HG03460 (cell line): Measurements from ENCODE around the gene RALGAPA2.

Experiments
- ATAC-seq: cut with Tn5 transposase; IDR thresholded peaks from one replicate; pipeline ENCODE4 v1.9.1; 2021; ENCODE audit not compliant: unreplicated experiment

The RALGAPA2 gene

GRCh38 chr20:20687319-20687718 is 25.1 kb downstream of the RALGAPA2 start:
- ATAC-seq: no peak

GRCh38 chr20:20685635-20686034 is 26.8 kb downstream of the RALGAPA2 start:
- no peak for ATAC-seq

- no peak for ATAC-seq
These were observed 28.7 kb downstream of the RALGAPA2 start for GRCh38 chr20:20683481-20684321.

GRCh38 chr20:20683020-20683419 is 29.4 kb downstream of the RALGAPA2 start:
- no peak for ATAC-seq

DNA sequence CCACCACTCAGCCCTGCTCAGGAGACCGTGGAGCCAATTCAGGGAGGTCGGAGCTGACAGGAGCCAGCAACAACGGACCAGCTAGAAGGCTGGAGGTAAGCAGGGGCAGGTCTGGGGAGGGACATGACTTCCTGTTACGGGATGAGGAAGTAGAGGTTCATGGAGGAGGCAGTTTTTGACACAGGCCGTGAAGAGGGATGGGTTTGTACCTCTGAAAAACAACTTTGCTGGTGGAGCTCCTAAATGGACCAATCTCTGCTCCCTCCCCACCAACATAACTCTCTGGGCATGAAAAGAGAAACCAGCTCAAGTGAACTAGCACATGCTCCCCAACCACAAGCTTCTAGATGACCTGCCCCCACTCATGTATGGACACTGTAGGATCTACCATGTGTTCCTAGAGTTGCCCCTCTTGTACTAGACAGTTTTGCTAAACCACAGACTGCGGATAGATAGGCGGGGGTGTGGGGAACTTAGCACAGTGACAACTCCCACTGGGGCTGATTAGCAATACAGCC is 31.4 kb downstream of the RALGAPA2 start:
- ATAC-seq: no peak

GRCh38 chr20:20679316-20679715 is 33.1 kb downstream of the RALGAPA2 start:
- no peak for ATAC-seq

DNA sequence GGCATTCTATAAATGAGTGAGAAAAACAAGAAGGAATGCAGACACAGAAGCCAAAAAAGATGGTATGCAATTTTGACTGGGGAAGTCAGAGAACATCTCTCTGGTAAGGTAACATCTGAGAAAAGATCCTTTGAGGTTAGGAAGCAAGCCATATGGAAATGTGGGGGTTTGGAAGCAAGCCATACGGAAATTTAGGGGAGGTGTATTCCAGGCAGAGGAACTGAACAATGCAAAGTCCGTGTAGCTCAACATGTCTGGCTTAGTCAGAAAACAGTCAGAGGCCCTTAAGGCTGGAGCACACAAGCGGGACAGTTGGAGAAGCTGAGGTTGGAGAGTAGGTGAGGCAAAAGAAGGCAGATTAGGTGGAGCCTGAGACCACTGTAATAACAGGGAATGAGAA is 35.3 kb downstream of the RALGAPA2 start:
- no peak for ATAC-seq

DNA sequence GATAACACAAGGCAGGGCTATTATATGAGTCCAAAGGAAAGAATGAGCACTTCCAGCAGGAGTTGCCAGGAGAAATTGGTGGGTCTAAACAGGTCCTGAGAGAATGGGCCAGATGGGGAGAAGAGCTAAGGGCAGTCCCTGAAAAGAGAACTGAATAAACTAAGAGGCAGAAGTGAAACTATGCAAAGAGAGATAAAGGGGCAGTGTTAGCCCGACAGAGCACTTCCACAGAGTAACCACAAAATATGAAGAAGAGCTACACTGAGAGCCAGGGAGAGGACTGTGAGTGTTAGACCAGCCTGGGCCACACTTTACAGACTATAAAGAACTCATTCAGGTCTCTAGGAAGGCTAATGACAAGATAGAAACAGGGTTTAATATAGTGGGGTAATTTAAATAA is 43.8 kb downstream of the RALGAPA2 start:
- ATAC-seq: peak; percentile 98

DNA sequence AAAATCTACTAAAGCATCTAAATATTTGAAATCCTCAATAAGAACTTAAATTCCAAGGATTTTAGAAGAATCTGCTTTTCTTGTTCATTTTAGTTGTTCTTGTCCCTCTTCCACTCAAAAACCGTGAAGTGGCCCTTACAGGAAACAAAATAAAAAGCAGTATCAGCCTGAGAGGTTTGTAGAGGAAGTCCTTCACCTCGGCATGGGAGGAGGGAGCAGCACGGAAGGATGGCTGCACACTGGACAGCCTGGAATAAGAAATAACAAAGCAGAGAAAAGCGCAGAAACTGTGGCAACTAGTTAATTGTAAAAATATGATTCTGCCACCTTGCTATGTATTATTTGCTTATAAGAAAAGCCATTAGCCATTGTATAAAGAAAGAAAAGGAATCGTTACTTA is 46.1 kb downstream of the RALGAPA2 start:
- no peak for ATAC-seq

GRCh38 chr20:20665606-20666332 is 46.7 kb downstream of the RALGAPA2 start:
- ATAC-seq: no peak

- peak; percentile 46 for ATAC-seq
These were observed 47.5 kb downstream of the RALGAPA2 start for GRCh38 chr20:20664795-20665589.

- no peak for ATAC-seq
These were observed 48.6 kb downstream of the RALGAPA2 start for GRCh38 chr20:20663841-20664240.

DNA sequence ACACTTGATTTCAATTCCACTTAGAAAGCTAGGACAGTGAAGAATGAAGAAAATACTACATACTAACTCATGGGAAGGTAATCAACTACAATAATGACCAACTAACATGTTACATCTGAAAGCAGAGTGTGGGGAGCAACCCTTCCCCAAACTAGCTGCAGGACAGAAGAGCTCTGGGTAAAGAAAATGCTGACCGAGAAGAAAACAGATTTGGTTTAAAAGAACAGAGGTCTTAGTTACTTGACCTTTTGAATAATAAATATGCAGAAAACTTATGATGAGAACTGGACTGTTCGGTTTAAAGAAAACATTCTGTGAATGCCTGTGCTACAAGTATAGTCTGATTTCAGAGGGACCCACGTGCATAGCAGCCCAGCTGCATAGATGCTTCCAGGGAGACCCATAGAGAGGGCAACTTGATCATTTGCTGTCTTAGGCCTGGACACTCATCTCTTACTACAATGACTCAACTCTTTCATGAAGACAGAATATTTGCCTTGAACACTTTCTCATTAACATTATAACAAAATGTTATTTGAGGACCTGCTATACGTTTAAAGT is 53.5 kb downstream of the RALGAPA2 start:
- no peak for ATAC-seq

DNA sequence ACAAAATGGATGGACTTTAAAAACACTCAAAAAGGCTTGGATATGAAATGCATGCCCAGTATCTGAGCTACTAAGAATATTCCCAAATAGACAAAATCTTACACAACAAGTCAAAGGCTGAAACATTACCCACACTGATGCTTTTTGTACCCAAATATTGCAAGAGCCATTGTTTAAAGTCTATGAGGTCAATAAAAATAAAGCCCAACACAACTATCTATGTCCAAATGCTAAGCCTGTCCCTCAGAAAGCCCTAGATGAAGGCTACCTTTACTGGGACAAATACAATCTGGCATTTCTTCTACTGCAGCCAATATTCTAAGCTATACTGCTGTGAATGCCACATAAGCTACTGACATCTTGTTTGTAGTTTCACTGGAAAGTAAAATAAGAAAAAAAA is 54.3 kb downstream of the RALGAPA2 start:
- no peak for ATAC-seq

GRCh38 chr20:20657092-20657491 is 55.4 kb downstream of the RALGAPA2 start:
- ATAC-seq: no peak

DNA sequence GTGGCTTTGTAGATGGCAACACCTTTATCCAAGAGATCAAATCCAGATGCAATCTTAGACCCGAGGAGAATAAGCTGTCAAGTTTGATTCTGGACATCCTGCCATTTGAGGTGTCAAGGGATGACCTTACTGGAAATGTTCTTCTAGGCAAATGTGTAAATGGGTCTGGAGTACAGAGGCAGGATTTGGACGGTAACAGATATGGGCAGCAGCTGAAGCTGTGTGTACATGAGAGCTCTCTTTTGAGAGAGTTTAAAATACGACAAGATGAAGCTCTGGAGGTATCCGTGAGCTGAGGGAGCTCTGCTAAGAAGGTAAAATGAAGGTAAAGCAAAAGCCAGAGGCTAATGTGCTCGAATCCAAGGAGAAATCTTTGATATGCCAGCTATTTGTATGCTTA is 56.6 kb downstream of the RALGAPA2 start:
- no peak for ATAC-seq

DNA sequence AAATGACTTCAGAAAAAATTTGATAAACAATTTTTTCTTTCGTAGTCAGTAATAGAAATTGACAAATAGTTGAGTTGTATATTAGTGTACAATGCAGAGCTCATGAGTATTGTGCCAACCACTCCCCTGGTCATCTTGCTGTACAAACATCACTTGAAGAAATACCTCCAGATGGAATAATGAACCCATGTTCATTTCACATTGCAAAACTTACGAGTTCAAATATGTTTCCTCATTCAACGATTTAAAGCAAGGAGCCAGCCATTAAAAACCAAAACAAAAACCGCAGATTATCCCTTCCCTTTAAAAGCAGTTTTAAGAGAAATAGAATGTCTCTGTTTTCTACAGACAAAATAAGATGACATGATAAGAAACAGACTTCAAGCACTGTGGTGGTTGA is 62.5 kb downstream of the RALGAPA2 start:
- no peak for ATAC-seq

DNA sequence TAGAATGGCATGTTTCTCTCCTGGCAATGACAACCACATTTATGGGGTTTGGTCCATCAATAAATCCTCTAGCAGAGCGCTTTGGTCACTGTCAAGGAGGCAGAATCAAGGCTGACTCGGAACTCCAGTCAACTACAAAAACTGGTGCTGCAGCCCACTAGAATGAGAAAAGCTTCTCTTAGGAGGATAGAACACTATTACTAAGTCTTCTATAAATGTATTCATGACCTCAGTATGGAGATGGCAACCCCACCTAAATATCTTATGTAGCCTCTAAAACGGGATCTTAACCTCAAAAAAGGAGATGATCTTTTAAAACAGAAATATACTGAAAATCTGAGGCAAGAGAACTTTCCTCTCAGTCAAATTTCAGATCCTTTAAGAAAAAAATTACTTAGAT is 68.5 kb downstream of the RALGAPA2 start:
- ATAC-seq: no peak

- no peak for ATAC-seq
These were observed 70.7 kb downstream of the RALGAPA2 start for GRCh38 chr20:20641783-20642182.

DNA sequence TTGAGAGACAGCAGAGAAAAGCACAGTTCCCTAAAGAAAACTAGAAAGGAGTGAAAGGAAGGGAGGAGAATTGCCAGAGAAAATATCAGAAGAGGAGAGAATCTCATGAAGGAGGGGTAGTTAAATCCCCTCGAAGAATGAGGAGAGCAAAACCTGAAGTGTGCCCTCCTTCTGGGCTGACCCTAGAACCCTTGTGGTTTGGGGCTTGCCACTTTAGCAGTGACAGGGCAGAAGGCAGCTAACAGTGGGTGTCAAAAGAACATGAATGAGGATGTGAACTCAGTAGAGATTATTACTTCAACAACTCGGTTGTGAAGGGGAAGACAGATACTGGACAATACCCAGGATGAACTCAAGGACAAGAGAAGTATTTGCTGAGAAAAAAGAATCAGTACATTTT is 73.6 kb downstream of the RALGAPA2 start:
- ATAC-seq: no peak
